OCI-LY1 (cell line): ENCODE results near the gene VTI1B.
A peak's percentile ranks its signal among the peaks of the same experiment; 100 is the strongest.
"Not testable (repeated sequence)": the region's sequence is repeated elsewhere in the genome, so short reads cannot be mapped to it uniquely, and the experiment has no call there.

Experiments used
- H2AFZ ChIP-seq: fragments of 200-600 bp; sonication (generic), shearing (Covaris generic); 2 replicates; pipeline ENCODE4 v1.6.0; 2014; ENCODE audit warnings: antibody characterized with exemption, mild to moderate bottlenecking, low read length
- H3F3A ChIP-seq: fragments of 200-600 bp; sonication (generic), shearing (Covaris generic); 2 replicates; pipeline ENCODE4 v1.6.0; 2014; ENCODE audit warnings: mild to moderate bottlenecking, antibody characterized with exemption, low read length, moderate library complexity; ENCODE audit not compliant: insufficient read depth
- H3K27ac ChIP-seq: fragments of 200-600 bp; sonication (generic); 2 replicates; pipeline ENCODE4 v1.5.1; 2014; ENCODE audit warnings: low read length, mixed run types, mild to moderate bottlenecking, low read depth; ENCODE audit not compliant: poor library complexity, severe bottlenecking
- H3K27me3 ChIP-seq: fragments of 200-600 bp; sonication (generic); 2 replicates; pipeline ENCODE4 v1.6.0; 2014; ENCODE audit warnings: antibody characterized with exemption, mild to moderate bottlenecking, low read length, moderate library complexity; ENCODE audit not compliant: insufficient read depth
- H3K36me3 ChIP-seq: fragments of 200-600 bp; sonication (generic); 2 replicates; pipeline ENCODE4 v1.6.1; 2014; ENCODE audit warnings: mild to moderate bottlenecking, antibody characterized with exemption, low read length, moderate library complexity, mixed read lengths; ENCODE audit not compliant: insufficient read depth
- H3K4me1 ChIP-seq: fragments of 200-600 bp; sonication (generic); 2 replicates; pipeline ENCODE4 v1.5.1; 2014; ENCODE audit warnings: mild to moderate bottlenecking, low read length, moderate library complexity; ENCODE audit not compliant: insufficient read depth, severe bottlenecking
- H3K4me2 ChIP-seq: fragments of 200-600 bp; sonication (generic), shearing (Covaris generic); 2 replicates; pipeline ENCODE4 v1.6.1; 2014; ENCODE audit warnings: low read length
- H3K4me3 ChIP-seq: fragments of 200-600 bp; sonication (generic); 2 replicates; pipeline ENCODE4 v1.5.1; 2014; ENCODE audit warnings: low read length, low read depth, mild to moderate bottlenecking, mixed read lengths; ENCODE audit not compliant: poor library complexity, severe bottlenecking
- H3K79me2 ChIP-seq: fragments of 200-600 bp; shearing (Covaris generic); 2 replicates; pipeline ENCODE4 v1.6.1; 2016; ENCODE audit warnings: mixed run types, low read length, mixed read lengths; ENCODE audit not compliant: insufficient read depth
- H3K9ac ChIP-seq: fragments of 200-600 bp; sonication (generic), shearing (Covaris generic); 2 replicates; pipeline ENCODE4 v1.6.1; 2014; ENCODE audit warnings: mild to moderate bottlenecking, low read length, mixed read lengths
- H3K9me2 ChIP-seq: fragments of 200-600 bp; sonication (generic), shearing (Covaris generic); 2 replicates; pipeline ENCODE4 v1.6.1; 2014; ENCODE audit warnings: low read depth, mild to moderate bottlenecking, low read length, mixed read lengths
- H3K9me3 ChIP-seq: fragments of 200-600 bp; shearing (Covaris generic); 2 replicates; pipeline ENCODE4 v1.6.1; 2014; ENCODE audit warnings: low read length, mixed read lengths
- H4K20me1 ChIP-seq: fragments of 200-600 bp; sonication (generic), shearing (Covaris generic); 2 replicates; pipeline ENCODE4 v1.6.0; 2016; ENCODE audit warnings: mild to moderate bottlenecking, low read length; ENCODE audit not compliant: insufficient read depth
- EZH2 ChIP-seq: fragments of 200-600 bp; sonication (generic), shearing (Covaris generic); IDR thresholded peaks from 2 replicates; pipeline ENCODE4 v1.8.0; 2017; ENCODE audit warnings: borderline replicate concordance, mixed run types, mild to moderate bottlenecking, antibody characterized with exemption, low read length, moderate library complexity, mixed read lengths
- TF ChIP-seq, protein P1 (sequence below): fragments of 200-600 bp; sonication (generic), shearing (Covaris generic); IDR thresholded peaks from 2 replicates; pipeline ENCODE4 v1.5.1; 2017; ENCODE audit warnings: mild to moderate bottlenecking, antibody characterized with exemption, low read length, moderate library complexity, mixed read lengths

Gene VTI1B

DNA sequence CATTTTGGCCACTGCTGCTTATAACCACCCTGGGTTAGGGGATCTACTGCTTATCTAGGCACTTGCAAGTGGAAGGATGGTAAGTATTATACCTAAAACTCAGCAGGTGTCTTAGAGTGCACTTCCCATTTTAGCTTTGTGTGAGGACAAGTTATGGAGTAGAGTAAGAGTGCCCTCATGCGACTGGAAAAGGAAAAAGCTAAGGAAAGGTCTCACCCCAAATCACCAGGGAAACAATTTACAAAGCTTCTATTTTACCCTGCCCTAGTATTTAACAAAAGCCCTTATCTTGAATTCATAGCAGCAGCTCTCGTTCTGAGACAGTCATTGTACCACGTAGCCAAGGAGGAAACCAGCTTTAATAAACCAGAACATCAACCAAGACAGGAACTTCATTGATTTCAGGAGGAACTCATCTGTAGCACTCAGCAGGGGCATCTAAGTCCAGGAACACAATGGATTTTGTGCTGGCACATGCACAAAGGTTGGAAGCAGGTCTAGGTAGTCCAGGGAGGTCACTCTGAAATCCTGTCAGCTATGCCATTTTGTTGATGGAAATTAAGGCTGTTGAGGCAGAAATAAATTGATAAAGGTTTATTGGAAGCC is 30.2 kb upstream of the VTI1B start:
- Histone ChIP-seq H3K27ac (no peak overlapping the region), H3F3A (no peaks in the 10 kb centered on the region), H2AFZ (no peak overlapping the region), H4K20me1 (no peaks in the 10 kb centered on the region), H3K4me3 (no peak overlapping the region), H3K4me1 (no peaks in the 10 kb centered on the region), H3K9ac (no peak overlapping the region), H3K9me3 (peaks cover 11% of the 10 kb centered on the region), H3K79me2 (no peaks in the 10 kb centered on the region), H3K36me3 (no peaks in the 10 kb centered on the region), H3K27me3 (no peaks in the 10 kb centered on the region), H3K4me2 (no peak overlapping the region), H3K9me2 (no peaks in the 10 kb centered on the region)
- TF ChIP-seq EZH2 = no peak
- TF ChIP-seq, protein P1, sequence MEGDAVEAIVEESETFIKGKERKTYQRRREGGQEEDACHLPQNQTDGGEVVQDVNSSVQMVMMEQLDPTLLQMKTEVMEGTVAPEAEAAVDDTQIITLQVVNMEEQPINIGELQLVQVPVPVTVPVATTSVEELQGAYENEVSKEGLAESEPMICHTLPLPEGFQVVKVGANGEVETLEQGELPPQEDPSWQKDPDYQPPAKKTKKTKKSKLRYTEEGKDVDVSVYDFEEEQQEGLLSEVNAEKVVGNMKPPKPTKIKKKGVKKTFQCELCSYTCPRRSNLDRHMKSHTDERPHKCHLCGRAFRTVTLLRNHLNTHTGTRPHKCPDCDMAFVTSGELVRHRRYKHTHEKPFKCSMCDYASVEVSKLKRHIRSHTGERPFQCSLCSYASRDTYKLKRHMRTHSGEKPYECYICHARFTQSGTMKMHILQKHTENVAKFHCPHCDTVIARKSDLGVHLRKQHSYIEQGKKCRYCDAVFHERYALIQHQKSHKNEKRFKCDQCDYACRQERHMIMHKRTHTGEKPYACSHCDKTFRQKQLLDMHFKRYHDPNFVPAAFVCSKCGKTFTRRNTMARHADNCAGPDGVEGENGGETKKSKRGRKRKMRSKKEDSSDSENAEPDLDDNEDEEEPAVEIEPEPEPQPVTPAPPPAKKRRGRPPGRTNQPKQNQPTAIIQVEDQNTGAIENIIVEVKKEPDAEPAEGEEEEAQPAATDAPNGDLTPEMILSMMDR = peak; percentile 76

DNA sequence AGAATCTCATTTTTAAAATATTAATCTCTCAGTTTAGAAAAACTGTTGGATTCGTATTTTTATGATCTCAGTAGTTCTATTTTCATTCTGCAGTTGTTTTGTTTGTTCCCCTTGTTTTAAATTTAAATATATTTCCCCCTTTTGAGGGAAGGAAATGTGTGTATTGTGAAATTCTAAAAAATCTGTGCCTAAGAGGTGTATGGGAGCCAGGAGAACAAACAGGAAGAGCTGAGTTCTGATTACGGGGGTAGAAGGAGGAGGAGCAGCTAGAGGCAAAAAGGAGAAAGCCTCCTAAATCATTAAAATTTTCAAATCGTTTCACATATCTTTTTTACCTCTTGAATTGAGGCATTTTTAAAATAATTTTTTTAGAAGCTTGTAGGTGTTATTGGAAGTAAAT is 29.6 kb upstream of the VTI1B start:
- Histone ChIP-seq H3K4me2 (no peak overlapping the region), H4K20me1 (no peaks in the 10 kb centered on the region), H2AFZ (no peak overlapping the region), H3K27me3 (no peaks in the 10 kb centered on the region), H3K27ac (no peak overlapping the region), H3F3A (no peaks in the 10 kb centered on the region), H3K4me1 (no peaks in the 10 kb centered on the region), H3K9me2 (no peaks in the 10 kb centered on the region), H3K9ac (no peak overlapping the region), H3K9me3 (peaks cover 7% of the 10 kb centered on the region), H3K36me3 (no peaks in the 10 kb centered on the region), H3K79me2 (no peaks in the 10 kb centered on the region), H3K4me3 (no peak overlapping the region)
- TF ChIP-seq EZH2 = no peak
- TF ChIP-seq, protein P1 = no peak

DNA sequence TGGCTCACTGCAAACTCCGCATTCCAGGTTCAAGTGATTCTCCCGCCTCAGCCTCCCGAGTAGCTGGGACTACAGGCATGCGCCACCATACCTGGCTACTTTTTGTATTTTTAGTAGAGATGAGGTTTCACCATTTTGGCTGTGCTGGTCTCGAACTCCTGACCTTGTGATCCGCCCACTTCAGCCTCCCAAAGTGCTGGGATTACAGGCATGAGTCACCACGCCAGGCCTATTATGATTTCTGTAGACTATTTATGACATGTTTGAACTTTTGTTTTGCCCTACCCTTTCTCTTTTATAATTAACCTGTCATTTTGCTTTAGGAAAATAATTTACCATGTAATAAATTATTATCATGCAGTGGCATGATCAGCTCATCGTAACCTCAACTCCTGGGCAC is 27.1 kb upstream of the VTI1B start, which contains the start of gene RDH12:
Gene RDH12, plus strand, starts transcription at position 395 of the 400 bp plus-strand sequence. CDS start 20,757 bp downstream, outside the sequence.
- not testable (repeated sequence) for H3F3A ChIP-seq, H3K27me3 ChIP-seq, H3K27ac ChIP-seq, H3K4me1 ChIP-seq, H3K36me3 ChIP-seq, H3K79me2 ChIP-seq, H3K9me2 ChIP-seq, H3K9me3 ChIP-seq, H2AFZ ChIP-seq, H3K4me2 ChIP-seq, H3K4me3 ChIP-seq, H3K9ac ChIP-seq, H4K20me1 ChIP-seq

DNA sequence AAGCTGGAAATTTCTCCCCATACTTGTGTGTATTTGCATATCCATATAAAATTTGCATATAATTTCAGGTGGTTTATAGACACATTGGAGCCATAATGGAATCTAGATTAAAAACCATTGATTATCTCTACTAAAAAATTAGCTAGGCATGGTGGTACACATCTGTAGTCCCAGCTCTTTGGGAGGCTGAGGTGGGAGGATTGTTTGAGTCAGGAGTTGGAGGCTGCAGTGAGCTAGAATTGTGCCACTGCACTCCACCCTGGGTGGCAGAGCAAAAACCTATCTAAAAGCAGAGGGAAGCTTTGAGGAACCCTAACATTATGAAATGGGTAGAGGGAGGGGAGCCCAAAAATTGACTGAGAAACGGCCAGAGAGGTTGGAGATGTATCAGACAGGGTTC is 23.7 kb upstream of the VTI1B start:
- no peak for TF ChIP-seq EZH2
- TF ChIP-seq, protein P1 = no peak
- H3K9me2 ChIP-seq = no peaks in the 10 kb centered on the region
- H3K4me2 ChIP-seq = no peak overlapping the region
- H3K4me1 ChIP-seq = peaks cover 10% of the 10 kb centered on the region
- H3K9me3 ChIP-seq = no peaks in the 10 kb centered on the region
- no peak overlapping the region for H3K9ac ChIP-seq
- peaks cover 4% of the 10 kb centered on the region; the same call in 1 of the 2 replicates for H3K36me3 ChIP-seq
- no peak overlapping the region for H3K27ac ChIP-seq
- H4K20me1 ChIP-seq = no peaks in the 10 kb centered on the region
- no peak overlapping the region for H3K4me3 ChIP-seq
- no peaks in the 10 kb centered on the region for H3K27me3 ChIP-seq
- no peak overlapping the region for H2AFZ ChIP-seq
- H3K79me2 ChIP-seq = peaks cover 21% of the 10 kb centered on the region
- H3F3A ChIP-seq = no peaks in the 10 kb centered on the region
